Measurements from ENCODE around the gene IRX4.
"Not testable (repeated sequence)": the region's sequence is repeated elsewhere in the genome, so short reads cannot be mapped to it uniquely, and the experiment has no call there.

IRX4 gene

GRCh38 chr5:1876660-1877064 lies 6.1 kb downstream of the IRX4 start:
- no peak for DNase-seq

- DNase-seq, result no peak
Observed at GRCh38 chr5:1875843-1876659, 6.7 kb downstream of the IRX4 start.

- no peak for DNase-seq
Observed at GRCh38 chr5:1875281-1875842, 7.4 kb downstream of the IRX4 start.

- no peak for DNase-seq
Observed at GRCh38 chr5:1874771-1875220, 7.9 kb downstream of the IRX4 start.

GRCh38 chr5:1874348-1874747 lies 8.4 kb downstream of the IRX4 start:
- no peak for DNase-seq

GRCh38 chr5:1873243-1873959 lies 9.3 kb downstream of the IRX4 start:
- DNase-seq, result no peak

GRCh38 chr5:1871441-1871840 lies 11.3 kb downstream of the IRX4 start:
- no peak for DNase-seq

- not testable (repeated sequence) for DNase-seq
Observed at GRCh38 chr5:1870435-1871272, 12.1 kb downstream of the IRX4 start.

GRCh38 chr5:1868886-1869475 lies 13.7 kb downstream of the IRX4 start:
- no peak for DNase-seq

GRCh38 chr5:1867815-1868143 lies 14.9 kb downstream of the IRX4 start:
- DNase-seq, result no peak

- no peak for DNase-seq
Observed at GRCh38 chr5:1867114-1867814, 15.5 kb downstream of the IRX4 start.

- DNase-seq, result no peak
Observed at GRCh38 chr5:1865948-1866347, 16.8 kb downstream of the IRX4 start.

GRCh38 chr5:1865486-1865885 lies 17.2 kb downstream of the IRX4 start:
- DNase-seq, result no peak

- DNase-seq, result no peak
Observed at GRCh38 chr5:1864896-1865440, 17.8 kb downstream of the IRX4 start.

- no peak for DNase-seq
Observed at GRCh38 chr5:1860949-1861348, 21.8 kb downstream of the IRX4 start.

GRCh38 chr5:1860021-1860610 lies 22.6 kb downstream of the IRX4 start:
- DNase-seq, result no peak

GRCh38 chr5:1859099-1859498 lies 23.6 kb downstream of the IRX4 start:
- no peak for DNase-seq

GRCh38 chr5:1858436-1858835 lies 24.3 kb downstream of the IRX4 start:
- DNase-seq, result no peak

GRCh38 chr5:1857256-1857600 lies 25.5 kb downstream of the IRX4 start:
- DNase-seq, result no peak

GRCh38 chr5:1856596-1857255 lies 26.0 kb downstream of the IRX4 start:
- no peak for DNase-seq

- DNase-seq, result no peak
Observed at GRCh38 chr5:1855596-1855995, 27.1 kb downstream of the IRX4 start.
